HS-5 (cell line): Measurements from ENCODE around the gene TTC33.
"Not testable (repeated sequence)": the region's sequence is repeated elsewhere in the genome, so short reads cannot be mapped to it uniquely, and the experiment has no call there.

ENCODE experiments used
- DNase-seq: peaks from one replicate; pipeline ENCODE4 v3.0.0-alpha.2; 2012; ENCODE audit warnings: low read depth

The TTC33 gene

DNA sequence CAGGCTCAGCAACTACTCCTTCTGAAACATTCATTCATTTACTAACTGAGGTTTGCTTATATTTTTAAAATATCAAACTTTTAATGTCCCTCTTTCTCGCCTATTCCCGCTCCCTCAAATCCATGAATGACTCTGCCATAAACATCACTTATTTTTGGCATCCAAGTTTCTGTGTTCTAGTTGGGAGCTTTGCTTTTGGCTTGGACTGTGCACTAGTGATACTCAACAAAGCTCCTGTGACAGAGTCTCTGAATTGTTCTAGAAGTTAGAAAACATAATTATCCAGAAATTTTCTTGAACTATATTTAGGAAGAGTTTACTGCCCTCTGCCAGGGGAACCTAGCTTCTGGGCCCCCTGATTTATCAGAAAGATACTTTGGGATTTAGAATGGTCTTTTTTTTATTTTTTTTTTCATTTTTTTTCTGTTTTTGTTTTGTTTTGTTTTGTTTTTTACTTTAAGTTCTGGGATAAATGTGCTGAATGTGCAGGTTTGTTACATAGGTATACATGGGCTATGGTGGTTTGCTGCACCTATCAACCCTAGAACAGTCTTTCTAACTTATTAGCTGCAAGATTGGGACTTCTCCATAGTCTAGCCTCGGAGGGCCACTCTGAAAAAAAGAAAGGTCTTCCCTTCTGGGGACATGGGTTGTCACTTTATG lies 140.7 kb downstream of the TTC33 start:
- DNase-seq: no peak

DNA sequence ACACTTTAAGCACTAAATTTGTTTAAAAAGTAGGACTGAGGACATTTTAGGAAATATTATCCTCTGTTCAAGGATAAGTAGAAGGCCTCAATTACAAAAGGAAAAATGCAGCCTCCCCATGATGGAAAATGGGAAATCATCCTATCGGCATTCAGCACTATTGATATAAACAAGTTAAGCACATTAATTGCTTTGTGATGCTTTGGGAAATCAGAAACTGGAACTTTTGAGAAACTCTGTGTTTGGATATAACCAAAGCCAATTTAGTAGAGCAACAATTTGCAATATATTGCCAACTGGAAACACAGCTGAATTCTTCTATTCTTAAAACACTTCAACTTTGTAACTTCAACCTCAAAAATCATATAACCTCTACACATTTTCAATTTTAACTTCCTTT lies 141.3 kb downstream of the TTC33 start:
- DNase-seq: no peak

DNA sequence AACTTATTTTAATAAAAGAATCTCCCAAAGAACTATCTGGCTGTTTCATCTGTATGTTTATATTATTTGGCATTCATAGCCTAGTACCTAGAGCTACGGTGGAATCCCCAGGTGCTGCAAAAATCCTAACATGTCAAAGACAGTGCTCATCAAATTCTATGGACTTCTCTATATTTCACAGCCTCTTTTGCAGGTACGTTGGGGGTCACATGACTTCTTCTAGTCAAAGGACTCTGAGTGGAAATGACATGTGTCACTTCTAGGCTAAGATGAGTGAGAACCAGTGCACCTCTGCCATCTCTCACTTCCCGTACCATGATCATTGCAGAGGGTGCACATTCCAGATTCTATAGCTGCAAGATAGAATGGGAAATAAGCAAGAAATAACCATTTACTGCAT lies 148.6 kb downstream of the TTC33 start:
- DNase-seq: no peak

DNA sequence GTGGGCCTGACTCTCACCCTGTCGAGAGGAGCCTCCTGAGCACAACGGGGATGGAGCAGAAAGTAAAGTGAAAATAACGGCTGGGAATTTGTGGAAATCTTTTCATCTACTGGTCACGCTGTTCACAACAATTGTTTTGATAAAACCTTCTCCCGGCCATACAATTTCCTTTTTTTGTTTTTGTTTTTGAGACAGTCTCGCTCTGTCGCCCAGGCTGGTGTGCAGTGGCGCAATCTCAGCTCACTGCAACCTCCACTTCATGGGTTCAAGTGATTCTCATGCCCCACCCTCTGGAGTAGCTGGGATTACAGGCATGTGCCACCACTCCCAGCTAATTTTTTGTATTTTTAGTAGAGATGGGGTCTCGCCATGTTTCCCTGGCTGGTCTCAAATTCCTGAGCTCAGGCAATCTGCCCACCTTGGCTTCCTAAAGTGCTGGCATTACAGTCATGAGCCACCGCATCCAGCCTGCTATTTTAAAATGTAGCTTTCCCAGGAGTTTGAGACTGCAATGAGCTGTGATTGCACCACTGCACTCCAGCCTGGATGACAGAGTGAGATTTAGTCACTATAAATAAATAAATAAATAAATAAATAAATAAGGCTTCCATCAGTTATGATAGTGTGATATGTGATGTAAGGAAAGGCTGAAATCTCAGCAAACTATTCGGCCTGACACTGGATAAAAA lies 149.5 kb downstream of the TTC33 start:
- DNase-seq: no peak

DNA sequence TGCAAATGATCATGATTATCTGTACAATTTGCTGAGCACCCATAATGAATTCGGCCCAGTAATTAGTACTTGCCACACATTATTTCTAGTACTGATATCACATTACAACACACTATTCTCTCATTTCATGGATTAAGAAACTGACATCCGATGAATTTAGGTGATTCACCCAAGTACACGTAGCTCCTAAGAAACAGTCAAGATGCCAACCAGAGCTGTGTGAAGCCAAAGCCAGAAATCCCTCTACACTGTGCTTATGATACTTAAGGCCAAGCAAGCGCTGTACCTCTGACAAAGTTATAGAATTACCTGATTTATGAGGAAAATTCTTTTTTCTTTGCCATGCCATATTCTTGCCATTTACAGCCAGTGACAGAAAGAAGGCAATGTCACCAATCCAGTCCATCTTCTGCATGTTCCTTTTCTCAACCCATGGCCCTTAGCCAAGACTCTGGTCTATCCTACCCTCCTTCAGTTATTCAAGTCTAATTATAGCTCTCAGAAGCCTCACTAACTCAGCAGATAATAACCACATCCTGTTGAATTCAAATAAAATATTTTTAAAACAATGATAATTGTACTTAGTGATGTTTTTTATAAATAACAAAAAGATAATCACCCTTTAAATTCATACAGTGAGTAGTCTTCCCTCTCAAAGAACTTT lies 150.3 kb downstream of the TTC33 start:
- DNase-seq: no peak

DNA sequence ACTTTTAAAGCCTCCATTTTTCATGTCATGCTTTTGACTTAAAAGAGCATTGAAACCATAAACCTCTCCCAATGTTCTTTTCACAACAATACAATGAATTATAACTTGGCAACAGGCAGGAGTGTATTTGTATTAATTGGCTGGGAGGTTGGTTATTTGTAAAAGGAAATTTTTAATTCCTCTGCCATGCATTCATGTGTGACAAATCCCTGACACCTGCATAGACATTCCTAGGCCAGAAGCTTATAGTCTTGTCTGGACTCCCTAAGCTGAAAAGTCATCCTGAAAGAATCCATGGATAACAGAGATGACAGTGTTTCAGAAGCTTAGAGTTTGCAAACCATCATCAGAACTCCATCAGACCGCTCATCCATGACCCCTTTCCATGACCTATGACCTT lies 152.4 kb downstream of the TTC33 start:
- no peak for DNase-seq

DNA sequence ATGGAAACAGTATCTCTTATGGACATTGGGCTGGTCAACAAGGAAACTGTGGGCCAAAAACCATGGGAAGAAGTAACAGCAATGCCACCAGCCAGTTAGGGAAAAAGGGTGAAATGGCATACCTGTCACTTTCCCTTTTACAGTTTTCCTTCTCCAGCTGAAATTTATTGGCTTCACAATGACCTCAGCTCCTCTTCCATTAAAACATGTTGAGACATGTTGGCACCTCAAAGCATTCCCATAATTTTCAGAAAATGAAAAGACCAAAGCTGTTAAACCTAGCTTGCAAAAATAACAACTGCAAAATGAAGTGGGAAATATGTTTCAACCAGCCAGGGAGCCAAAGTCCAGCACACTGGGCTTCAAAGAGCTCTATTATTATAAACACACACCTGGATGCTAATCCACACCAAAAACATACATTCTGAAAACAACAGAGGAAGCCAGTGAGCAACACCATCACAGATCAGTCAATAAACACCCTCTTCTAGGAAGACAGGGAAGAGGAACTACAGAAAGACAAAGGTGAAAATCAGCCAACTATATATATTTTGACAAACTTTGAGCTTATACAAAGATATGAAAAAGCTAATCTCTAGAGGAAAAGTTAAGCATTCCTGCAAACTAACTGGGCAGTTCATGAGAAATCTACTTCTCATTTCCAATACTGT lies 154.4 kb downstream of the TTC33 start:
- no peak for DNase-seq

DNA sequence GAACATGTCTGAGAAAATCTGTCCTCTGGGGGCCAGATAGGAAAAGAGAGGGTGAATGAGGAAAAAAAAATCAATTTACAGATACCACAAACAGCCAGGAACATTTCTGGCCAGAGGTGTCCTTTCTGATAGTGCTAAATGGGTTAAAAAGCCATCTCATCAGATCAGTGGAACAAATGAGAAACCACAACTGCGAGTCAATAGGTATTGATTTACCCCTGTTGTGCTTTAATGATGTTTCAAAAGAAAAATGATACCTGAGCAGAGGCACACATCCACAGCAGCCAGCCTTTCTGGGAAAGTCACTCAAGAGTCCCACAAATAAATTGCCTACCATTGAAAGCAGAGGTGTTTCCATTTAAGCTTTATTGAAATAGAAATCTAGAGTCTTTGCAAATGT lies 155.4 kb downstream of the TTC33 start:
- no peak for DNase-seq

DNA sequence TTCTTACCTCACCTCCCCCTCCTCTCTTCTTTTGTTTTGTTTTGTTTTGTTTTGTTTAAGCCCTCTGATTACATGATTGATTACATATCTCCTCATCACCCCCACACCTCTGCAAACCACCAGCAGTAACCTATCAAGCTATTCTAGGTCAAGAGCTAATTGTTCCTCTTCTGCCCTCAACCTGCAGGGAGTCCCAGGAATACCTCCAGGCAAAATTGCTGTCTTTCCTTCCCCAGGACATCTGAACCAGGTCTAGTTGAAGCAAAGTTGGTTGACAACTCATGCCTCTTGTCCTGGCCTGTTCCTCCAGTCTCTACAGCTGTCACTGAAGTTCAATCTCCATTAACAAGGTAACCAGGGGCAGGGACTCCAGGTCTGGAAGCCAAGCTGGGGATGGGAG lies 156.1 kb downstream of the TTC33 start:
- no peak for DNase-seq

DNA sequence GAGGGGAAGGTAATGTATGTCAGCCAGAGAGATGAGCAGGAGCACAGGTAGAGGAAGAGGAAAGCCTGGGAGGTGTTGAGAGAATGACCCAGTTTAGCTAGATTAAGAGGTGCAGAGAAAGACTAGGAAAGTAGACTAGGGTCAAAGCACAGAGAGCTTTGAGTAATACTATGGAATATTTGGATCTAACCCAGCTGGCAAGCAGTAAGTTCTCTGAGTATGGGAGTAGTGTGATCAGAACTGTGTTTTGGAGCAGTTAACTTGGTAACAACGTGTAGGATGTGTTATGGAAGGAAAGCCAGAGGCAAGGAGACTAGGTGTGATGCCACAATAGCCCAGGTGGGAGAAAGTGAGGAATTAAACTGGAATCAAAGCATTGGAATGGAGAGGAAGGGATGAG lies 160.9 kb downstream of the TTC33 start:
- no peak for DNase-seq

DNA sequence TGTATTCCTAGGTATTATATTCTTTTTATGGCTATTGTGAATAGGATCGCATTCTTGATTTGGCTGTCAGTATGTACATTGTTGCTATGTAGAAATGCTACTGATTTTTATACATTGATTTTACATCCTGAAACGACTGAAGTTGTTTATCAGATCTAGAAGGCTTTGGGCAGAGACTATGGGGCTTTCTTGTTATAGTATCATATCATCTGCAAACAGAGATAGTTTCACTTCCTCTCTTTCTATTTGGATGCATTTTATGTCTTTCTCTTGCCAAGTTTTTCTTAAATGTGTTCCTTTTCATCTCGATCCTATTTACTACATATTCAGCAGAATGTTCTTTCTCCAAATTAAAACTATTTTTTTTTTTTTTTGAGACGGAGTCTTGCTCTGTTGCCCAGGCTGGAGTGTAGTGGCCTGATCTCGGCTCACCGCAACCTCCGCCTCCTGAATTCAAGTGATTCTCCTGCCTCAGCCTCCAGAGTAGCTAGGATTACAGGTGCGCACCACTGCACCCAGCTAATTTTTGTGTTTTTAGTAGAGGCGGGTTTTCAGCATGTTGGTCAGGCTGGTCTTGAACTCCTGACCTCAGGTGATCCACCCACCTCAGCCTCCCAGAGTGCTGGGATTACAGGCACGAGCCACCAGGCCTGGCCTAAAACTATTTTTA lies 163.9 kb downstream of the TTC33 start:
- not testable (repeated sequence) for DNase-seq

DNA sequence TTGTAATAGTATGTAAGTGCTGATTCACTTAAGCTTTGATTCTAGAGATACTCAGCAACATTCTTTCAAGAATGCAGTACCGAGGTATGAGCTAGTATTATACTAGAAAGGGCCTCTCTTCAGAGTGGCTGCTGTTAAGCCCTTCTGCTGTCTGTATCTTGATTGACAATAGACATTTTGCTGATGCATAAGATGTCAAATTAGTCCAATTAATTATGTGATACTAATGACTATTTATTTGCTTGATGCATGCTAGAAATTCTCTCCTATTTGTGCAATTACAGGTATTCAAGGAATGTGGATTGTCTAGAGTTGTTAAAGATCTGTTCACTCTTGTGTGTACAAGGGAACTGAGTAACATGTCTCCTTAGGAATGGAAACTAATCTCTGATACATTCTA lies 168.4 kb downstream of the TTC33 start:
- DNase-seq: no peak

DNA sequence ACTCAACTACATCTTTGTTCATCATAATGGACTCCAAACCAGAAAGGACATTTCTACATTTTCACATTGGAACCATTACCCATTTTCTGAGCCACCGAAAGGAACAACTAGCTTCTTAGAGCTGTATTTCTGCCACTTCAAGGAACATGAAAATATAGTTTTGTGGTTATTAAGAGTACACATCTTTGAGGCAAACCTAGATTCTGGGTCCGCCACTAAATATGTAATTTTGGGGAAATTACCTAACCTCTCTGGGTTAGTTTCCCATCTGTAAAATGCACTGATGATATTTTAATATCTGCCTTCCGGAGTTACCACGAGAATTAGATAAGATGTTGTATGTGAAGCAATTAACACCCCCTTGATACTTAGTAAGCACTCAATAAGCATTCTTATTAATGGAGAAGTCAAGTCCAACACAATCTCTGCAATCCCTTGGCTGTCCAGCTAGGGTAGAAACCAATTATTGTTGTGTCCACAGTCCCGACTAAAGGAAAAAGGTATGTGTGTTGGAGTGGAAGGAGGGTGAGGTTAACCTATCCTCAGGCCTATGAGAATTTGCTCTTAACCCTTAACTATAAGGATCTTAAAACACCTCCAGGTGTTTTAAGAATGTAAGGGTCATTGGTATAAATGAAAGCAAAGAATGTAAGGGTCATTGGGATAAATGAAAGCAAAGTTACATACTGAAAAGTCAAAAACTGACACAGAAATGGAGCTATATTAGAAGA lies 170.1 kb downstream of the TTC33 start:
- DNase-seq: no peak

DNA sequence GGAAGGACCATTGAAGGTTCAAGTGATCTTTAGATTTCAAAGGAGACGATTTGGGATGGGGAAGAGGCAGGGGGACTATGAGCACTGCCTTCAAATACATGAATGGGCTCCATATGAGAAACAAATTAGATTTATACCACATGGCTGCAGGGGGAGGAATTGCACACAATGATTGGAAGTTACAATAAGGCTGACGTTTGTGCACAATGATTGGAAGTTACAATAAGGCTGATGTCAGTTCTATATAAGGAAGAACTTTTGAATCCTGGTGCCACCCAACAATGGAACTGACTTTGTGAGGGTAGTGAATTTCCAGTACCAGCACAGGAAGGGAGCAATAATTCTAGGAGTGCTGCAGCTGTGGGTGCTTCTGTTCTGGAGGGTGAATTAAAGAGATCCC lies 171.7 kb downstream of the TTC33 start:
- DNase-seq: no peak

DNA sequence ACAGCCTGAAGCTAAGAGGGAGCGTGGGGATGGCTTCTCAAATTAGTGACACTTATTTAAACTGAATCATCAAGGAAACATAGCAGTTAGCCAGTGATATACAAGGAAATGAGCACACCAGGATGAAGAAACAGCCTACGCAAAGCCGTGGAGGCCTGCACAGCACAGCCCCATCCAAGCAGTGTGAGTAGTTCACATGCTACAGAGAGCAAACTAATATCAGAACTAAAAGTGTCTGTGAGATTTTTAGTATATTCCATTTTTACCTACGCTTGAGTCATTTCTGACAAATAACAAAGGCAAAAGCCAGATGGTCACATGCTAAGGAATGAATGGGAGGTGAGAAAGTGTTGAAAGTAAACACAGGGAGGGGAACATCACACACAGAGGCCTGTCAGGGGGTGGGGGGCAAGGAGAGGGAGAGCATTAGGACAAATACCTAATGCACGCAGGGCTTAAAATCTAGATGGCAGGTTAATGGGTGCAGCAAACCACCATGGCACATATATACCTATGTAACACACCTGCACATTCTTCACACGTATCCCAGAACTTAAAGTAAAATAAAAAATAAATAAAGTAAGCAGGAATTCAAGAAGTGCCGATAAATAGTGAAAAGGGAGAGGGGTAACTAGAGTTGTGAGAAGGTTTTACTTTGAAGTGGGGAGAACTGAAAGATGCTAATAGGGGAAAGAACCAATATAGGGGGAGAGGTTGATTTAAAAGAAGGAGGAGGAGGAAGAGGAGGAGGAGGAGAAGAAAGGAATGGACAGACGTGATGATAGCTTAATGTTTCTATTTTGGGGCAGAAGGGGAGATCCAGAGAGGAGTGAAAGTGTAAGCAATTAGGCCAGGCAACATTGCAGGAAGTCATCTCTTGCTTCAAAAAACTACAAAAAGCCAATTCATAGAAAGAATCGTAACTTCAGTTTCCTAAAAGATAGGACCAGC lies 177.0 kb downstream of the TTC33 start:
- DNase-seq: no peak

DNA sequence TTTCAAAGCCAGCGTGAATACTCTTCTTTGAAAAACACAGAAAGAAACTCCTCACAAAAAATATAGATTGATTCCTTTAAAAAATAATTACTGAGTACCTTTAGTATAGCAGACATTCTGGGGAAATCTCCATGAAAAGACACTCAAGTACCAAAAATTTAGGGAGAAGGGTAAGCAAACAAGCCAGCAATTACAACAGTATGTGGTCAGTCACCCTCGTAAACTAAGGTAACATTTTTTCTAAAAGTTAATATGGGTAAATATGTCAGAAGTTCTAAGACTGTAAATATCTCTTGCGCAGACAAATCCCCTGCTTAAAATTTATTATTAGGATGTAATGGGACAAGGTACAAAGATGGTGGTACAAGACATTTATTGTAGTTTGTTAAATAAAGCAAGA lies 178.0 kb downstream of the TTC33 start:
- DNase-seq: no peak

DNA sequence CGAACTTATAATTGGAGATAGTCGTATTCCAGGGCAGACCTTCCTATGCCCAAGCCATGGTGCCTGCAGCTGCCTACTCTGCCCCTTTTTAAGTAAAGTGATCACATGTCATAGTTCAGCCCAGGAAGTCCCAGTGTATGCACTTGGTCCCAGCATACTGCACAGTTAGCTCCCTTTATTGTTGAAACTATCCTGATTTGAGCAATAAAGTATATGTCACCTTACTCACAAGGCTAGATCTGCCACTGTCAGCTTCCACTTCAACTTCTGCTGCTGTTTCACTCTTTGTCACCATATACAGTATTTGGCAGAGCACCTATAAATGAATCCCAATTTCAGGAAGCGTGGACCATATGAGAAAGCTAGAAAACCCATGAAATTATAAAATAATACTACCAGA lies 179.8 kb downstream of the TTC33 start:
- no peak for DNase-seq

DNA sequence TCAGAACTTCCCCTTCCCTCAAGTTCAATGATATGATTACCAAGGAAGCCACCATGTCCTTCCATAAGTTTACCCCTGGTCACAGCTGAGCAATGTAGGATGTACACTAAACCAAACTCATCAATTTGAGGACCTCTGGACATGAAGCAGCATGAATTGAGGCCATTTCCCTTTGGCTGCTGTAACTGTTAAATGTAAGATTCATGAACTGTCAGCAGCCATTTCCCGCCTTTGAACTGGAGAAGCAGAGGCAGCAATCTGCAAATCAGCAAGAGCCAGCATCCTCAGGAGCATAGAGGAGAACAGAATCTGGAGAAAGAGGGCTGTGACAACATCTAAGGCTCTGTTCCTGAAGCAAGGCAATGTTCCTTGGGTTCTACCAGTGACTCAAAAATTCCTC lies 180.3 kb downstream of the TTC33 start:
- DNase-seq: no peak

DNA sequence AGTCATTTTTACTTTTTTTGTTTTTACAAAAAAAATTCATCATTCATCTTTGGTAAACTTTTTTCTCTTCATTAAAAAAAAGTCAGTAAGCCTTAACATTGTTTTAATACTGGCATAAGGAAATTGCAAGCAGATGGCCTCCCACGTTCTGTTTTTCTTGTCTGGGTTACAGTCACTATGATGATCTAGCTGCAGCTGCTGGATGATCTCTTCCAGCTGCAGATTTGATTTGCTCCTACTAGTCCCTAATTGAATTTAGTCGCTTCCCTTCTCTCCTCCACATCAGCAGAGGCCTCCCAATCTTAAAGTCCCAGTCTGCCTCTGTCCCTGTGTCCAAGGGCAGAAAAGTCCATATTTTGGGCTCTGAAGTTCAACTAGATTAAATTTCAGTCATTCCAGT lies 182.8 kb downstream of the TTC33 start:
- peak; percentile 26 for DNase-seq

DNA sequence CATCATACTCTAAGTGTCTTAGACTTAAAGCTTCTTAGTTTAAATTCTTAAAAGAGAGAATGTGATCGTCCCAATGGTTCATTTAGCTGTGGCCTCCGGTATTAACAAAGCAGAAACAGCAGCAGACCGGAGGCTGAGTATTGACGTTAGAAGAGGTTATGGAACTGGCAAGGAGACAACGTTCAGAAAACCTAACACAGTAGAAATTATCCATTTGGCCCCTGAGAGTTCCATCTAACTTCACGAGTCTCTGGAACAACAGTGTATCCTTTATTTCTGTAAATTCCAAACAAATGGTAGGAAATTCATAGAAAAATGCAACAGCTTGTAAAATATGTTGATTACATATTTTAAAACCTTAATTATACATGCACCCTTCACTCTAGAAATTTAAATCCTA lies 183.4 kb downstream of the TTC33 start:
- no peak for DNase-seq

DNA sequence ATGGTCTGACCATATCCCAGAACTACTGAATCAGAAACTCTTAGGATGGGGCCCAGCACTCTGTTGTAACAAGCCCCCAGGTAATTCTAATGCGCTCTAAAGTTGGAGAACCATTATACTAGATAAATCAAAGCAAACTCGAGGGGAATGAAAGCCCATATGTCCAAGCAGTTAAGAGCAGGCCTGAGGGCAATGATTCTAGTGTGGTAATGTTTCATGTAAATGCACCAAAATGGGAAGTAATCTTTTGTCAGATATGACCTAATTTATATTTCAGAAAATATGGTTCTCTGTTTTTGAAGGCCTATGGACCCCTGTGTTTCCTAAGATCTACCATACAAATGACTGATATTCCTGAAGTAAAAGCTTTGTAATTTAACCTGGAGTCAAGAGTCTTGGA lies 184.0 kb downstream of the TTC33 start:
- no peak for DNase-seq
